GM21717 (cell line): ENCODE data around the gene ROBO2.

ENCODE experiments used
- ATAC-seq: cut with Tn5 transposase; IDR thresholded peaks from one replicate; pipeline ENCODE4 v1.9.1; 2021; ENCODE audit warnings: mild to moderate bottlenecking, moderate library complexity; ENCODE audit not compliant: unreplicated experiment

ROBO2 gene

DNA sequence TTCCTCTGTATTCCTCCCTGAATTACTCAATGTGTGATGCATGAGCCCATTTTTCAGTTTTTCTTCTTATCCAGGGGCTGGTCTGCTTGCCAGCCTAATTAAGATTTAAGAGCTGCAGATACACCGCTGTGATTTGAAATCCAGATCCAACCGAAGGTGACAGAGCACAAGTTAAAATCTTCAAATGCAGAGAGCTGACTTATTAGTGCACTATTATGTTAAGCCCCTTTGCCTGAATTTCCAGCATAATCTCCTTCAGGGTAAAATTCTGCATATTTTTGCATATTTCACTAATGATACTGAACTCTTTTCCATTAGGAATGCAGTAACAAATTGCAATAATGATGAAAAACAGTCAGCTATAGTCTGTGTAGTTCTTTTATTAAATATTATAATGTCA lies 583.6 kb downstream of the ROBO2 start:
- no peak for ATAC-seq

DNA sequence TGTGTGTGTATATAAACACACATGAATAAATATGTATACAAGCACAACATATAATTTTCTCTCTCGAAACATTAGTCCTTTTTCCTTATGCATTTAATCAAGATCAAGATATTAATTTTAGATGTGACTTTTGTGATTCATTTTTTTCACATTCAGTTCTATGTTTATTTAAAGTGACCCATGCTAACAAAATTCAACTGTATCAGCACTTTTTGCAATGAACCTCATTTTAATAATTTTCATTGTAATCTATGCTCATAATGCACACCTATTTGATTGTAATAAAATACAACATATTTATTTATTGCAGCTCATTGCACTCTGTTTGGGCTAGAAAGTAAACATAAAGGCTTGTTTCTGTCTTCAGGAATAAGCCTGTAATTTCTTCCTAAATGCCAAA lies 586.3 kb downstream of the ROBO2 start:
- no peak for ATAC-seq

DNA sequence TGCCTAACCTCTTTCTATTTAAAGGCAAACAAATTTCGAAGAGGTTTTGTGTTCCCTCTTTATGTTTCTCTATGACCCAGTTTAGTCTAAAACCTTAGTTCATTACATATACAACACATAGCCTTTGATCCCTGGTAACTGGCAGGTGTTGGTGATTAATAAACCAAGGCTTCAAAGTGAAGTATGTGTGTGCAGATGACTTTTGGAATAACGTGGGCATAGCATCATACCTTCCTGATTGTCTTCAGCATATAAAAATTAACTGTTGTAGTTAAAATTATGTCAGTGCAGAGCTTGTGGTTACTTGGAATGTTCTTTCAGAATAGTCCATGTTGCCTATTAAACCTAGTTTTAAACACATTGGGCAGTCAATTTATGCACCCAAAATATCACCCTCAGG lies 608.3 kb downstream of the ROBO2 start:
- no peak for ATAC-seq

DNA sequence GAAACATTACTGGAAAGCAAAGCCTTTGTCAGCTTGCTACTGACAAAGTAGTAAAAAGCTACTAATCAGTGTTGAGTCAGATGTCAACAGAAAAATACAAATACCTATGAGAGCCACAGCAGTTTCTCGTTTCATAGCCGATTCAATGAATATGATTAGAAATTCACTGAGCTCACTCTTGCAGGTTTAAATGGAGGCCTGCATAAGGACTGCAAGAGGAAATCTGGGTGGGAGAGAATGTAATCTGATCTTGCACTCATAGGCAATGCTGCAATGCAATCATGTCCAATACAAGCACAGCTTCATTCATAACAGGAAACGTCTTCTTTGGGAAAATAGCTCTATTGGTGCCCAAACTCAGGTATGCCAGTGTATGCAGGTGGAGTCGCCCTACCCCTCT lies 608.8 kb downstream of the ROBO2 start:
- ATAC-seq, result no peak

DNA sequence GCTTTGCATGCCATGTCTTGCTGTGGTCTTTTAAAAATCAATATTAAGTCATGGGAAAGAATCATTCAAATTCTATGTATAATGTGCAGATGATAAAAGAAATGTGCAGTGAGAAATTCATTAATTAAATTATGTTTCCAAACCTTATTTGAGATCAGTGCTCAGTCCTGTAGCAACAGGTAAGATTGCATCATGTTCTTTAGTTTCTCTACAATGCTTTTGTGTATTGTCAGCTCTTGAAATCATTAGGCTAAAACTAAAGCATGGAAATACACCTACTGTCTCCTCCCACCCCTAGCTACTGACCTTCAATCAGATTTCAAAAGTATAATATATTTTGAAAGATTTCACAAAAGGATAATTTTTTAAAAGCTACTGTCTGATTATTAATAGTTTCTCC lies 612.7 kb downstream of the ROBO2 start:
- no peak for ATAC-seq

DNA sequence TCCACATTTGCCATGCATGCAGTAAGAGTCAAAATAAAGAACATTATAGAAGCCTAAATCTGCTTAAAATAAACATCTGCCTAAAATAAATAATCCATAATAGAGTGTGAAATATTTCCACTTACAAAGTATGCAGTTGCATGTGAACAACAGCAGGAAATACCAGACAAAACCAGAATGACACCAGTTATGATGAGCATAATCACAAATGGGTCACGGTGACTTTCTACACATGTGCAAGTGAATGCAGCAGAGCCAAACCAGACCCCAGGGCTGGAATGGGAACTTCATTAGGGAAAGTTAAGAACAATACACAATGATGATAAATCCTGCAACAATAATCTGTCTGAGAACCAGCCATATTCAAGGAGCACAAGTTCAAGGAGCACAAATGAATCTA lies 615.5 kb downstream of the ROBO2 start:
- no peak for ATAC-seq

DNA sequence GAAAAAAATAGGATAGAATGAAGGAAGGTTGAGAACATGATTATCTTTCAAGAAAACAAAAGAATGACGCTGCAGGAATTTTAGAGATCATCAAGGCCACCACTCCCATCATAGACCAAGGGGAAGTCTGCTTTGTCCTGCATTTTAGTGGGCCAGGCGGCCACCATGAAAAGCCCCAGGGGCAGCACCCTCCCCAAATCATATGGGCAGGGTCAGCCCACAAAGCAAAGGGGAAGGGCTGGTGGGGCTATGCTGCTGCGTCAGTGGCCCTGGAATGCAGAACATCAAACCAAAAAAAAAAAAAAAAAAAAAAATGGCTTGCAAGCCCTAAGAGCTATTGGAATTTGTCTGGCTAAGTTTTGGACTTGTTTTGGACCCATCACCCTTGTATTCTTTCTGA lies 620.8 kb downstream of the ROBO2 start:
- no peak for ATAC-seq

DNA sequence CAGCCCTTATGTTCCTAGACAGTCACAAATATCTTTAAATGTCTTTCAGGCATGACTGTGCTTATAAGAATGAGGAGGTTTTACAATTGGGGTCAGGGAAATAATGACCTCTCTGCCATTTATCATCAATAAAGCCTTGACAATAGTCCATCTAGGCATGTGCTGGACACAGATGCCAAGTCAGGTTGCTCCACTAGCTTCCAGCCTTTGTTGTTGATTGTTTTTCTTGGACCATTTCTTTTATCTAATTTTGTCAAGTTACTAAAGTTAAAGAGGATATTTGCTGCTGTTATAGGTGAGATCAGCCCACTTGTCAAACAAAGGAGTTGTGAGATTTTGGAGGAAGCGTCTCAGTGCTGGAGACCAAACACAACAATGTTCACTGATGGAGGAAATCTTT lies 628.0 kb downstream of the ROBO2 start:
- no peak for ATAC-seq

DNA sequence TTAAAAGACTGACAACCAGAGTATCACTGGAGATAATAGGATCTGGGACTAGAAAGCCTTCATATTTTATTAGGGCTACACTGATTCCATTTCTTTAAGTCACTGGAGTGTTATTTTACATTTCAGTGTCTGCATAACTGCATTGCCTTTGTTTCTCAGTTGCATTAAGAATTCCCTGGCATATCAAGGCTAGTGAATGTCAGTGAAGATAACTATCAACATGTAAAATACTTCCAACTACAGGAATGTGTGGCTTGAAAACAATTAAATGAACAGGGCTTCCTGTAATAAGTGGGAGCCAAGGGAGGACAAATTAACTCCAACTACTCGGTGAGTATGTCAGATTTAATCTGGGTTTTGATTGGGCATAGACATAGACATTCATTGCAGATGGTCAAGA lies 628.5 kb downstream of the ROBO2 start:
- no peak for ATAC-seq

DNA sequence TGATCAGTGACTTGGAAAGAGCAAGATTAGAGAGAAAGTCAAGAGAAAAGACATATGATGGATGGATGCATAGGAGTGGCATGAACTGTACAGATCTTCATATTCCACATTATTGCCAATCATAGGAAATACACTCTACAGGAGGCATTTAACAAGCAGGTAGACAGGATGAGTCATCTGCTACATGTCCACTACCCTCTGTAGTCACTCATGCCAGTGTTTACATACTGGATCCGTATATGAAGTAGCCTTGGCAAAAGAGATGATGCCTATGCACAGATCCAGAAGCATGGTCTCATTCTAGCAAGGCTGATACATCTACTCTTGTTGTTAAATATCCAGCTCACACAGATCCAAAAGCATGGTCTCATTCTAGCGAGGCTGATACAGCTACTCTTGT lies 632.1 kb downstream of the ROBO2 start:
- ATAC-seq, result no peak

DNA sequence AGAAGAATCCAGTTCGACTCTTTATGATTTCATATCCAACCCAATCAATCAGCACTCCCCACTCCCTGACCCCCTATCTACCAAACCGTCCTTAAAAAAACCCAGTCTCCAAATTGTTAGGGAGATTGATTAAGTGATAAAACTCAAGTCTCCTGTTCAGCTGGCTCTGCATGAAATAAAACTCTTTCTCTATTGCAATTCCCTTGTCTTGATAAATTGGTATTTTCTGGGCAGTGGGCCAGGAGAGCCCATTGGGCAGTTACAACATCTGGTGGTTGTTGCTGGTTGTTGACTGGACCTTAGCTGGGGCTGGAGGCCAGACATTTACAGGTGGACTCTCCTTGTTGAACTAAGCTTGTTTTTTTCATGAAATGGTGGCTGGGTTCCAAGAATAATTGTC lies 642.3 kb downstream of the ROBO2 start:
- no peak for ATAC-seq

DNA sequence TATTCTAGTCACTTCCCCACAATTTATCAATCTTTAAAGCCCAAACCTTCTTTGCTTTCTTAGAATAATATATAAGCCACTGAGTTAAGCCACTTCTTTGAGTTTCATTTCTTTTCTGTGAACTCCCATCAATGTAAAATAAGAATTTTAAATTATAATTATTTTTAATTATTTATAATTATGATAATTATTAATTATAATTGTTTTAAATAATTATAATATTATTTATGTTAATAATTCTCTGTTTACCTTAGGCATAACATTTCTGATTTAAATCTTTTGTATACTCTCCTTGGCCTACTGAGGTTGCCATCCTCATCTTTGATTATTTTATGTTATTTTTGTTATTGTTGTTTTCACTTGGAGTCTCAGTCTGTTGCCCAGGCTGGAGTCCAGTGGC lies 644.2 kb downstream of the ROBO2 start:
- no peak for ATAC-seq

DNA sequence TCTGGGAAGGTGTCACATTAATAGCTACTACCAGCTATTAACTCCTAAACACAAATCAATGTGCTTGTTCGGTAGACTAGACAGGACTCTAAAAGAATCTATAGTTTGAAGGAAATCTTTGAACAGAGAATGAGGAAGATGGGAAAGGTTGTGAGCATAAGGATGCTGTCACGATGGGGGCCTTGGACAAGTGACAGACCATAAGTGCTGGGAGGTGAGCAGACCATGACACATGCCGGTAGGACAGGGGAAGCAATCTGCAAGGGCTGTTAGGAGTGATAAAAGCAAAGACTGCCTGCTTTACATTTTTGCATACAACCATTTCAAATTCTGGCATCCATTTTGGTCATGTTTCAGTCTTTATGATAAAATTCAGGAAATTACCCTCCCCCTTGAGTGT lies 645.8 kb downstream of the ROBO2 start:
- no peak for ATAC-seq

DNA sequence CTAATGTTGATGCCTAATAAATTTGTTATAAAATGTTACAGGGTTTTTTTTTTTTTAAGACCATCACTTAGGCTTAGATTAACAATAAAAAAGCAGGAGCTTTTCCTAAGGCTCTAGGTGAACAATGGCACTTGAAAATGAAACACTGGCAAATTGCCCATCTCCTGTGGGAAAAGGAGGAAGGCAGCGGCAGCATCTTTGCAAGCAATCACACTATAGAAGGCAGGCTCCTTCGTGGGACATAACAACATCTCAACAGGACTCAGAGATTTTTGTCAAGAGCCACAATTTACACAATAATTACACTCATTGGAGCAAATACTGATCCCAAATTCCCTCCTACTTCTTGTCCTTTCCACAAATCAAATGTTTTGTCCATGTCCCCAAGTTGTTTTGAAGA lies 646.7 kb downstream of the ROBO2 start:
- ATAC-seq, result no peak

DNA sequence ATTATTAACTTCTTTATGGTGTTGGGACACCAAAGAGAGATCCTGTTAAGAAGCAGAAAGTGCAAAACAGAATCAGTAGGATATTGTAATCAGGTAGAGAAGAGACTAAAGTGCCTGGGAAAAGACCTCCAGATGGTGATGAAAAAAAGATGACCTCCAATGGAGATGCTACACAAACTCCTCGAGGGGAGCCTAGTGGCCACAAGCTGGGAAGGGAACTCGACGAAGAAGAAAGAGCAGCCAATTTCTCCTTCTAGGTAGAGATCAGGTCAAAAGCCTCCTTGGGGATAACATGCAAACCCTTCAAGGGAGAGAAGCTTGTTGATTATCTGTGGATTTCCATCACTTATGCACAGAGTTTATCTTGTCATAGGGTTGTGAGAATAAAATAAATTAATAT lies 647.6 kb downstream of the ROBO2 start:
- no peak for ATAC-seq

DNA sequence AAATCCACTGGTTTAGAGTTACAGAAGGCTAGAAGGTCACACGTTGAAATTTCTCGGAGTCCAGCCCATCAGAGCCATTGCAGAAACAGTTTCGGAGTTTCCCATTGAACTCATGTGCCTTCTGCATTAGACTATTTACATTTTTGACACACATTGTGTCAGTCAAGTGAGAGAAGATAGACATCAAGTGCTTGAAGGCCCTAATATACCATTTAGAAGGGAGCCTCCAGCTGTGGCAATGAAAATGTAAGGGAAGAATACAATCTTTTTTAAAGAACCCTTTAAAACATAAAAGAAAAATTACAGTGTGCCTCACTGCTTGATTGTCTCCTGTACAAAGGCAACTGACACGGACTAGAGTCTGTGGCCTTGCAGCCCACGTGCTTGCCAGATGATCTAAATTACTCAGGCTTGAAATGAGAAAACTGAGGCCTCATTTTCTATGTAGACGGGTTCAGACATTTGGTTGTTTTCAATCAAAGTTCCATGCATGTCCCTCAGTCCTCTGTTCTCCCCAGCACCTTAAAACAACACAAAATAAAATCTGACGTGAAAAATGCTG lies 650.5 kb downstream of the ROBO2 start:
- no peak for ATAC-seq

DNA sequence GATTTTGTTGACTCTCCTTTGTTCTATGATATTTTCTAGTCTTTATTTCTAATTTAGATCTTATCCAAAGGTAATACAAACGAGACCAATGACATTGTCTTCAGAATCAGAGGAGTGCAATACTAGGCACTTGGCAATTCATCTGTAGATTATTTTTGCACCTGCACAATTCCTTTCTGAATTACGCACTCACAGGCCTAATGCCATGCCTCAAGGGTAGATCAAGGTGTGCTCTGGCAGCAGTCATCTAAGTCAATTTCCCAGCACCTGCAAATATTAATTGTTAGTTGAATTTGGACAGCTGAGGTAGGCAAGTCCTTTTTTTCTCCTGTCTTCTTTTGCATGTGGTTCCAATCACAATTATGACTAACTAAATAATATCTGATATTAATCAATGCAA lies 653.2 kb downstream of the ROBO2 start:
- ATAC-seq, result no peak

DNA sequence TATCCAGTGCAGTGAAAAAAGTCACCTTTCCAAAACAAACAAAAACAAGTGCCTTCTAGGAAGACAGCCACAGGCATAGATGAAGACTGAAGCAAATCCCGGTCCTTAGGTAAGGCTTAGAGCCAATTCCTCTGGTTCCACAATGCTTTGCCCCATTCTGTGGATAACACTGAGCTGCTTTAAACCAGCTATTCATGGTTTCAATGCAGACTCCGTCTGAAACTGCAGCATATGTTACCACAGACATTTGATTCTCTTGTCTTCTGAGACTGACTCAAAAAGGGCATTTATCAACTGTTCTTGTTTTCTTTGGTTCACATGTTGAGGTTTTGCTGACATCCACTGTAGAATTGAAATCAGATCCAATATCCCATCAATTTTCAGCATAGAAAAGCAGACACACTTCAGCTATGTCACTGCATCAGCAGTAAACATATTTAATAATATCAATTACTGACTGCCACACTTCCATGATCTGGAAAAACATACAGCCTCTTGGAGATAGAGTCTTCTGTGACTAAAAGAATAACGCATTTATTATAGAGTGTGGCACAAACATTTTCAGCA lies 659.3 kb downstream of the ROBO2 start:
- ATAC-seq, result no peak
